ENCODE measurements around the gene USP48.
"Not testable (repeated sequence)": the region's sequence is repeated elsewhere in the genome, so short reads cannot be mapped to it uniquely, and the experiment has no call there.

Gene USP48

GRCh38 chr1:21779613-21780521 is 3.1 kb downstream of the USP48 start:
- 0 out of 2 replicates have a peak, but pooled peaks cover 2% of the 10 kb centered on the region for H3F3A ChIP-seq (ENCODE audit: low read depth)
- H4K20me1 ChIP-seq (ENCODE audit: insufficient read depth, low read length, poor library complexity, severe bottlenecking) = peaks cover 37% of the 10 kb centered on the region
- H2AFZ ChIP-seq (ENCODE audit: low read length) = no peak overlapping the region
- no peaks in the 10 kb centered on the region for H3K9me2 ChIP-seq (replicated peaks; ENCODE audit: low read depth, low read length)
- H3K36me3 ChIP-seq (ENCODE audit: insufficient read depth, low read length) = no peaks in the 10 kb centered on the region
- no peaks in the 10 kb centered on the region for H3K9me3 ChIP-seq (ENCODE audit: insufficient read depth, low read depth, low read length)
- H3K9ac ChIP-seq (ENCODE audit: low read depth, low read length, poor library complexity, severe bottlenecking) = no peak overlapping the region
- peak overlapping the region; percentile 72 for H3K4me2 ChIP-seq (ENCODE audit: low read depth, low read length, poor library complexity, severe bottlenecking)
- H3K4me1 ChIP-seq (ENCODE audit: insufficient read depth, low read length, poor library complexity, severe bottlenecking) = peaks cover 22% of the 10 kb centered on the region
- no peak for TF ChIP-seq CTCF (conservative IDR thresholded peaks at IDR 0.05; ENCODE audit: low read length)
- TF ChIP-seq EZH2phosphoT487 (IDR thresholded peaks at IDR 0.05; ENCODE audit: borderline replicate concordance) = no peak
- H3K27me3 ChIP-seq (ENCODE audit: insufficient read depth, low read length, poor library complexity, severe bottlenecking) = no peaks in the 10 kb centered on the region
- H3K4me3 ChIP-seq (ENCODE audit: low read length, poor library complexity, severe bottlenecking) = peak overlapping the region; percentile 45
- H3K79me2 ChIP-seq (ENCODE audit: insufficient read depth, low read length) = peaks cover 78% of the 10 kb centered on the region

DNA sequence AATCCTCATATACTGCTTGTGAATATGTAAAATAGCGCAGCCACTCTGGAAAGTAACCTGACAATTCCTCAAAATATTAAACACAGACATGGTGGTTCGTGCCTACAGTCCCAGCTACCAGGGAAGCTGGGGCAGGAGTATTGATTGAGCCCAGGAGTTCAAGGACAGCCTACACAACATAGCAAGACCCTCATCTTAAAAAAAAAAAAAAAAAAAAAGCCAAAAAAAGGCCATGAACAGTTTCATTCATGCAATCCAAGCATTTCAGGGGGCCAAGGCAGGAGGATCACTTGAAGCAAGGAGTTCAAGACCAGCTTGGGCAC is 4.6 kb downstream of the USP48 start:
- Histone ChIP-seq H4K20me1 (ENCODE audit: insufficient read depth, low read length, poor library complexity, severe bottlenecking) (peaks cover 47% of the 10 kb centered on the region), H3K9ac (ENCODE audit: low read depth, low read length, poor library complexity, severe bottlenecking) (no peak overlapping the region), H3K4me3 (ENCODE audit: low read length, poor library complexity, severe bottlenecking) (no peak overlapping the region), H3K79me2 (ENCODE audit: insufficient read depth, low read length) (peaks cover 93% of the 10 kb centered on the region), H3K4me2 (ENCODE audit: low read depth, low read length, poor library complexity, severe bottlenecking) (no peak overlapping the region), H3K36me3 (ENCODE audit: insufficient read depth, low read length) (no peaks in the 10 kb centered on the region), H3K27me3 (ENCODE audit: insufficient read depth, low read length, poor library complexity, severe bottlenecking) (no peaks in the 10 kb centered on the region), H3K9me3 (ENCODE audit: insufficient read depth, low read depth, low read length) (no peaks in the 10 kb centered on the region), H3K9me2 (replicated peaks; ENCODE audit: low read depth, low read length) (no peaks in the 10 kb centered on the region), H3F3A (ENCODE audit: low read depth) (0 out of 2 replicates have a peak, but pooled peaks cover 2% of the 10 kb centered on the region), H3K4me1 (ENCODE audit: insufficient read depth, low read length, poor library complexity, severe bottlenecking) (peaks cover 27% of the 10 kb centered on the region), H2AFZ (ENCODE audit: low read length) (no peak overlapping the region)
- no peak for TF ChIP-seq EZH2phosphoT487 (IDR thresholded peaks at IDR 0.05; ENCODE audit: borderline replicate concordance)
- TF ChIP-seq CTCF (conservative IDR thresholded peaks at IDR 0.05; ENCODE audit: low read length) = no peak

DNA sequence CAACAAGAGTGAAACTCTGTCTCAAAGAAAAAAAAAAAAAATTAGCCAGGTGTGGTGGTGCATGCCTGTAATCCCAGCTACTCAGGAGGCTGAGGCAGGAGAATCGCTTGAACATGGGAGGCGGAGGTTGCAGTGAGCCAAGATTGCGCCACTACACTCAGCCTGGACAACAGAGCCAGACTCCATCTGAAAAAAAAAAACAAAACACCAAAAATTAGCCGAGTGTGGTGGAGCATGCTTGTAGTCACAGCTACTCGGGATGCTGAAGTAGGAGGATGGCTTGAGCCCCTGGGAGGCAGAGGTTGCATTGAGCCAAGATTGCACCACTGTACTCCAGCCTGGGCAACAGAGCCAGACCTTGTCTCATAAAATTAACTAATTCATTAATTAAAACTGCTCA is 6.0 kb downstream of the USP48 start:
- not testable (repeated sequence) for H3K4me2 ChIP-seq (ENCODE audit: low read depth, low read length, poor library complexity, severe bottlenecking); H3K4me3 ChIP-seq (ENCODE audit: low read length, poor library complexity, severe bottlenecking); H3K27me3 ChIP-seq (ENCODE audit: insufficient read depth, low read length, poor library complexity, severe bottlenecking); H3K9me3 ChIP-seq (ENCODE audit: insufficient read depth, low read depth, low read length); H2AFZ ChIP-seq (ENCODE audit: low read length); H3K9ac ChIP-seq (ENCODE audit: low read depth, low read length, poor library complexity, severe bottlenecking); H3K9me2 ChIP-seq (replicated peaks; ENCODE audit: low read depth, low read length); H3F3A ChIP-seq (ENCODE audit: low read depth); H3K36me3 ChIP-seq (ENCODE audit: insufficient read depth, low read length)
- Histone ChIP-seq H4K20me1 (ENCODE audit: insufficient read depth, low read length, poor library complexity, severe bottlenecking) (peaks cover 48% of the 10 kb centered on the region), H3K79me2 (ENCODE audit: insufficient read depth, low read length) (peaks cover 98% of the 10 kb centered on the region), H3K4me1 (ENCODE audit: insufficient read depth, low read length, poor library complexity, severe bottlenecking) (peaks cover 26% of the 10 kb centered on the region)
